Vagina (tissue), 2 donors: ENCODE measurements around the gene USP32. TPM values are rescaled to one million over a fixed set of nuclear protein-coding genes. Genes with fewer than 3 reads are reported as not detected.
"Not testable (repeated sequence)": the region's sequence is repeated elsewhere in the genome, so short reads cannot be mapped to it uniquely, and the experiment has no call there.

ENCODE experiments used
- DNase-seq, 2 donors: peaks; one replicate each; pipeline ENCODE4 v3.0.0-alpha.2; 2017; ENCODE audit errors: extremely low spot score in 2 of 2
- H3K27ac ChIP-seq: fragments of 200-600 bp; sonication (generic); one replicate; pipeline ENCODE4 v1.5.1; 2019
- H3K27me3 ChIP-seq: fragments of 200-600 bp; sonication (generic); one replicate; pipeline ENCODE4 v1.5.1; 2019
- H3K36me3 ChIP-seq, 2 donors: fragments of 200-600 bp; sonication (generic); one replicate each; pipeline ENCODE4 v1.5.1; 2017 to 2019
- H3K4me1 ChIP-seq: fragments of 200-600 bp; sonication (generic); one replicate; pipeline ENCODE4 v1.5.1; 2019
- H3K4me3 ChIP-seq, 2 donors: fragments of 200-600 bp; sonication (generic); 1 replicate in 1 of 2; 2 replicates in 1 of 2; pipeline ENCODE4 v1.5.1; 2016 to 2019
- H3K9me3 ChIP-seq: fragments of 200-600 bp; sonication (generic); one replicate; pipeline ENCODE4 v1.5.1; 2019
- POLR2A ChIP-seq, 2 donors: fragments of 450-650 bp; IDR thresholded peaks; one replicate each; pipeline ENCODE4 v1.6.1; 2017; ENCODE audit warnings: antibody characterized with exemption in 2 of 2, mild to moderate bottlenecking in 2 of 2, moderate library complexity in 2 of 2
- POLR2AphosphoS5 ChIP-seq, 2 donors: sonication (generic); formaldehyde crosslinking; IDR thresholded peaks; one replicate each; pipeline ENCODE4 v1.9.0; 2017; ENCODE audit warnings: antibody characterized with exemption in 2 of 2, mild to moderate bottlenecking in 2 of 2, low read depth in 1 of 2; ENCODE audit not compliant: insufficient read depth in 1 of 2
- intact Hi-C: fragments of 100-400 bp; cut with DNase I; formaldehyde crosslinking; loops from one replicate; pipeline ENCODE4 v1.15.1; 2023
- total RNA-seq: library from RNA; depleted of rRNA; stranded (reverse); fragments of >200 nt; gene quantifications from one replicate; pipeline ENCODE4 v1.2.3, GENCODE V29; 2016
- TF ChIP-seq, protein P1 (sequence below), 3 experiments: fragments of 450-650 bp in 2 of 3; fragments of 200-600 bp in 1 of 3; sonication (generic) in 1 of 3; IDR thresholded peaks; one replicate each; pipeline ENCODE4 v1.5.1; 2017 to 2019; ENCODE audit warnings: antibody characterized with exemption in 3 of 3, mild to moderate bottlenecking in 2 of 3, moderate library complexity in 2 of 3

Gene USP32
- total RNA-seq, 1 donor from 2014 or later, result 63.6 TPM

- H3K27ac ChIP-seq, H3K4me3 ChIP-seq, H3K27me3 ChIP-seq, DNase-seq, H3K4me1 ChIP-seq, H3K9me3 ChIP-seq, intact Hi-C loops: not testable (repeated sequence)
- peaks cover 3 to 69% of the 10 kb centered on the region in 2 donors for H3K36me3 ChIP-seq
Observed at GRCh38 chr17:60194141-60194540, 197.8 kb downstream of the USP32 start.

DNA sequence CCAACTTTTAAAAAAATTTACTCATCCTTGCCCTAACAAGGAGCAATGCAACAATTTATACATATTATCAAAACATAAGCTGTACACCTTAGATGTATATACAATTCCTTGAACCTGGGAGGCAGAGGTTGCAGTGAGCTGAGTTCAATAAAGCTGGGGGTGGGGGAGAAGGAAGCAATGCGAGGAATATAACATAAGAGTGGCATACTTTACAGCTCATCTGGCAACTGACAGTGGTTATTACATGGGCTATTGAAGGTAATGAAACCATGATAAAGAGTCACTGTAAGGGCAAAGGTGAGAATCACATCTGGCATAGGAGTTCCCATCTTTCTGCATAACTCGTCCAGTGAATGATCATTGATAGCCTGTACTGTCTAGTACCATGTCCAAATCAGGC lies 198.5 kb downstream of the USP32 start:
- TF ChIP-seq POLR2A (IDR thresholded peaks at IDR 0.05) (no peak), POLR2AphosphoS5 (IDR thresholded peaks at IDR 0.05; ENCODE audit: insufficient read depth in 1 of 2, low read depth in 1 of 2) (no peak)
- TF ChIP-seq, protein P1, sequence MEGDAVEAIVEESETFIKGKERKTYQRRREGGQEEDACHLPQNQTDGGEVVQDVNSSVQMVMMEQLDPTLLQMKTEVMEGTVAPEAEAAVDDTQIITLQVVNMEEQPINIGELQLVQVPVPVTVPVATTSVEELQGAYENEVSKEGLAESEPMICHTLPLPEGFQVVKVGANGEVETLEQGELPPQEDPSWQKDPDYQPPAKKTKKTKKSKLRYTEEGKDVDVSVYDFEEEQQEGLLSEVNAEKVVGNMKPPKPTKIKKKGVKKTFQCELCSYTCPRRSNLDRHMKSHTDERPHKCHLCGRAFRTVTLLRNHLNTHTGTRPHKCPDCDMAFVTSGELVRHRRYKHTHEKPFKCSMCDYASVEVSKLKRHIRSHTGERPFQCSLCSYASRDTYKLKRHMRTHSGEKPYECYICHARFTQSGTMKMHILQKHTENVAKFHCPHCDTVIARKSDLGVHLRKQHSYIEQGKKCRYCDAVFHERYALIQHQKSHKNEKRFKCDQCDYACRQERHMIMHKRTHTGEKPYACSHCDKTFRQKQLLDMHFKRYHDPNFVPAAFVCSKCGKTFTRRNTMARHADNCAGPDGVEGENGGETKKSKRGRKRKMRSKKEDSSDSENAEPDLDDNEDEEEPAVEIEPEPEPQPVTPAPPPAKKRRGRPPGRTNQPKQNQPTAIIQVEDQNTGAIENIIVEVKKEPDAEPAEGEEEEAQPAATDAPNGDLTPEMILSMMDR (IDR thresholded peaks at IDR 0.05), result no peak
- intact Hi-C loops, result no loop called here
- H3K36me3 ChIP-seq, result peaks cover 3 to 75% of the 10 kb centered on the region in 2 donors

GRCh38 chr17:60193032-60193431 lies 198.9 kb downstream of the USP32 start:
- H3K27me3 ChIP-seq, H3K4me1 ChIP-seq, H3K27ac ChIP-seq, intact Hi-C loops, H3K9me3 ChIP-seq, H3K4me3 ChIP-seq, DNase-seq: not testable (repeated sequence)
- H3K36me3 ChIP-seq, result peaks cover 3 to 71% of the 10 kb centered on the region in 2 donors

More for the DNA sequence above, 198.5 kb downstream of the USP32 start:
- no peak overlapping the region for H3K27ac ChIP-seq
- H3K4me3 ChIP-seq, result no peak overlapping the region
- DNase-seq, result no peak
- H3K9me3 ChIP-seq, result no peaks in the 10 kb centered on the region
- H3K27me3 ChIP-seq, result no peaks in the 10 kb centered on the region
- H3K4me1 ChIP-seq, result no peaks in the 10 kb centered on the region

- H3K27ac ChIP-seq, H3K9me3 ChIP-seq, DNase-seq, H3K27me3 ChIP-seq, H3K4me1 ChIP-seq, intact Hi-C loops, H3K4me3 ChIP-seq: not testable (repeated sequence)
- H3K36me3 ChIP-seq, result peaks cover 0 to 53% of the 10 kb centered on the region in 2 donors
Observed at GRCh38 chr17:60190032-60190431, 201.9 kb downstream of the USP32 start.

DNA sequence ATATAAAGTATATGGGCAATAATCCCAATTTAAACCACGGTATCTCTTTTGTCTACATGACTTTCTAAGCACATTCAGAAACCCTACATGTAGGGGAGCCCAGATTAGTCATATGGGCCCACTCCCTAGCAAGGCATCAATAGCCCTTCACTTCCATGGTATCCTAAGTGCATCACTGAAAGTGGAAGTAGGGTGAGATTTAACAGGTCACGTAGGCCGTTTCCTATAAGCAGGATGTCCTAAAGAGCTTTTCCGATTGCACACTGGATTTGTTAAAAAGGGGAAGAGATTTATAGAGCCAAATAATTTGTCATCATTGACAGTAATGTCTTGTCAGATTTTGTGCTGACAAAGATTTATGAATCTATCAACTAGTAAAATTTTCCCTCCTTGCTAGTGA lies 203.2 kb downstream of the USP32 start:
- intact Hi-C loops, result no loop called here
- no peaks in the 10 kb centered on the region for H3K27me3 ChIP-seq
- H3K27ac ChIP-seq, result no peak overlapping the region
- DNase-seq, result no peak
- no peaks in the 10 kb centered on the region for H3K4me1 ChIP-seq
- no peak overlapping the region for H3K4me3 ChIP-seq
- no peak for TF ChIP-seq POLR2AphosphoS5 (IDR thresholded peaks at IDR 0.05; ENCODE audit: insufficient read depth in 1 of 2, low read depth in 1 of 2)
- TF ChIP-seq, protein P1 (IDR thresholded peaks at IDR 0.05), result no peak
- no peak for TF ChIP-seq POLR2A (IDR thresholded peaks at IDR 0.05)
- H3K9me3 ChIP-seq, result no peaks in the 10 kb centered on the region
- H3K36me3 ChIP-seq, result peaks cover 0 to 54% of the 10 kb centered on the region in 2 donors

GRCh38 chr17:60186846-60187745 lies 204.8 kb downstream of the USP32 start:
- H3K27me3 ChIP-seq, H3K9me3 ChIP-seq, H3K4me3 ChIP-seq, DNase-seq, H3K27ac ChIP-seq, intact Hi-C loops, H3K4me1 ChIP-seq: not testable (repeated sequence)
- H3K36me3 ChIP-seq, result peaks cover 0 to 50% of the 10 kb centered on the region in 2 donors

DNA sequence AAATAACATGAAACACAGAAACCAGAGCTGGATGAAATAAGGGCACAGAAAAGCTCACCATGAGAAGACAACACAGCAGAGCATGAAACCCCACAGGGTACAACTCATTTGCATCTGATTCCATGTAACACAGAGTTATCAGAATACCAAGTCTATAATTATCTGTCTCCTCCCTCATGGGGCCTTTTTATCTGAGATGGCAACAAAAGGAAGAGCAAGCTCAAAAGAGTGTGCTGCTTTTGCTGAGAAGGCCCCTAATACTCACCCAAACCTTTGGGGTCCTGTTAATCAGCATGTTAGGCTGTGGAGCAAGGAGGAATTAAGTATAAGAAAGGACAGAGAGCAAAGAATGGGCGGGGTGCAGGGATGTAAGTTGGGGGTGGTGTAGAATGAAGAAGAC lies 205.6 kb downstream of the USP32 start:
- H3K9me3 ChIP-seq, H3K4me3 ChIP-seq, intact Hi-C loops, H3K4me1 ChIP-seq, H3K27me3 ChIP-seq, H3K27ac ChIP-seq, DNase-seq: not testable (repeated sequence)
- peaks cover 0 to 48% of the 10 kb centered on the region in 2 donors for H3K36me3 ChIP-seq

- not testable (repeated sequence) for H3K4me1 ChIP-seq, DNase-seq, H3K9me3 ChIP-seq, H3K27ac ChIP-seq, H3K4me3 ChIP-seq, H3K27me3 ChIP-seq
- intact Hi-C loops, result loop anchor here (5.0 kb wide), 1 partner anchor 108 kb away; no protein-coding TSS in a partner anchor
- H3K36me3 ChIP-seq, result peaks cover 3 to 47% of the 10 kb centered on the region in 2 donors
Observed at GRCh38 chr17:60180380-60180779, 211.6 kb downstream of the USP32 start.

- DNase-seq, H3K9me3 ChIP-seq, H3K27ac ChIP-seq, intact Hi-C loops, H3K4me3 ChIP-seq, H3K4me1 ChIP-seq, H3K27me3 ChIP-seq: not testable (repeated sequence)
- H3K36me3 ChIP-seq, result peaks cover 3 to 26% of the 10 kb centered on the region in 2 donors
Observed at GRCh38 chr17:60178180-60178579, 213.8 kb downstream of the USP32 start.

- H3K9me3 ChIP-seq, H3K4me3 ChIP-seq, H3K4me1 ChIP-seq, DNase-seq, H3K27ac ChIP-seq, intact Hi-C loops, H3K27me3 ChIP-seq: not testable (repeated sequence)
- peaks cover 3 to 24% of the 10 kb centered on the region in 2 donors for H3K36me3 ChIP-seq
Observed at GRCh38 chr17:60176763-60177162, 215.2 kb downstream of the USP32 start.

- H3K4me1 ChIP-seq, intact Hi-C loops, H3K36me3 ChIP-seq, H3K4me3 ChIP-seq, H3K27me3 ChIP-seq, H3K27ac ChIP-seq, DNase-seq, H3K9me3 ChIP-seq: not testable (repeated sequence)
Observed at GRCh38 chr17:60174767-60175166, 217.2 kb downstream of the USP32 start.
